Panc1 (cell line): ENCODE results near the gene LPIN2.

Experiments
- POLR2AphosphoS5 ChIP-seq: IDR thresholded peaks from 2 replicates; pipeline ENCODE4 v1.6.1; 2012; ENCODE audit warnings: mild to moderate bottlenecking, low read depth, low read length, moderate library complexity
- SIN3A ChIP-seq: IDR thresholded peaks from 2 replicates; pipeline ENCODE4 v1.6.1; 2012; ENCODE audit warnings: low read depth, mild to moderate bottlenecking, low read length, moderate library complexity, borderline replicate concordance; ENCODE audit not compliant: insufficient read depth
- TF ChIP-seq, protein P1 (sequence below): fragments of 450-650 bp; IDR thresholded peaks from 2 replicates; pipeline ENCODE4 v1.5.1; 2017; ENCODE audit warnings: mild to moderate bottlenecking

DNA sequence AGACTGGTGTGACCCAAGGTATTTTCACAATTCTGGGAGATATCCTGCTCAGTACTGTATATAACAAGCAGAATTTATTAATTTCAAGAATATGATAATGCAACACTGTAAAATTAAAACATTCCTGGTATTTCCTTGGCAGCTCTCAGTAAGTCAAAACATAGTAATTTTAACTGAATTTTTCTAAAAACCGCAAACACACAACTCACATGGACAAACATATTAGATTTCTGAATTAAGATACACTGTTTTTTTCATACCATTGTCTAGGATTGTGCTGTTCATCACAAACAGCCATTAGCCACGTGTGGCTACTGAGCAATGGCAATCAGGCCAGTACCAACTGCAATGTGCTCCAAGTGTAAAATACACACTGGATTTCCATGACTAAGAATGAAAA, 29.6 kb downstream of the LPIN2 start:
- TF ChIP-seq, protein P1, sequence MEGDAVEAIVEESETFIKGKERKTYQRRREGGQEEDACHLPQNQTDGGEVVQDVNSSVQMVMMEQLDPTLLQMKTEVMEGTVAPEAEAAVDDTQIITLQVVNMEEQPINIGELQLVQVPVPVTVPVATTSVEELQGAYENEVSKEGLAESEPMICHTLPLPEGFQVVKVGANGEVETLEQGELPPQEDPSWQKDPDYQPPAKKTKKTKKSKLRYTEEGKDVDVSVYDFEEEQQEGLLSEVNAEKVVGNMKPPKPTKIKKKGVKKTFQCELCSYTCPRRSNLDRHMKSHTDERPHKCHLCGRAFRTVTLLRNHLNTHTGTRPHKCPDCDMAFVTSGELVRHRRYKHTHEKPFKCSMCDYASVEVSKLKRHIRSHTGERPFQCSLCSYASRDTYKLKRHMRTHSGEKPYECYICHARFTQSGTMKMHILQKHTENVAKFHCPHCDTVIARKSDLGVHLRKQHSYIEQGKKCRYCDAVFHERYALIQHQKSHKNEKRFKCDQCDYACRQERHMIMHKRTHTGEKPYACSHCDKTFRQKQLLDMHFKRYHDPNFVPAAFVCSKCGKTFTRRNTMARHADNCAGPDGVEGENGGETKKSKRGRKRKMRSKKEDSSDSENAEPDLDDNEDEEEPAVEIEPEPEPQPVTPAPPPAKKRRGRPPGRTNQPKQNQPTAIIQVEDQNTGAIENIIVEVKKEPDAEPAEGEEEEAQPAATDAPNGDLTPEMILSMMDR: no peak
- TF ChIP-seq SIN3A (no peak), POLR2AphosphoS5 (no peak)
